ENCODE results near the gene CT83.

- TF ChIP-seq CTCF (IDR thresholded peaks at IDR 0.05; ENCODE audit: poor library complexity, severe bottlenecking) (no peak), POLR2AphosphoS5 (IDR thresholded peaks at IDR 0.05) (no peak), SMC3 (conservative IDR thresholded peaks at IDR 0.05; ENCODE audit: poor library complexity) (no peak), MXI1 (conservative IDR thresholded peaks at IDR 0.05; ENCODE audit: poor library complexity, severe bottlenecking) (no peak), EZH2 (IDR thresholded peaks at IDR 0.05; ENCODE audit: borderline replicate concordance, insufficient read depth, low read length, poor library complexity, severe bottlenecking) (no peak), EP300 (conservative IDR thresholded peaks at IDR 0.05; ENCODE audit: poor library complexity, severe bottlenecking) (no peak), RAD21 (conservative IDR thresholded peaks at IDR 0.05) (no peak)
- TF ChIP-seq, protein P1, sequence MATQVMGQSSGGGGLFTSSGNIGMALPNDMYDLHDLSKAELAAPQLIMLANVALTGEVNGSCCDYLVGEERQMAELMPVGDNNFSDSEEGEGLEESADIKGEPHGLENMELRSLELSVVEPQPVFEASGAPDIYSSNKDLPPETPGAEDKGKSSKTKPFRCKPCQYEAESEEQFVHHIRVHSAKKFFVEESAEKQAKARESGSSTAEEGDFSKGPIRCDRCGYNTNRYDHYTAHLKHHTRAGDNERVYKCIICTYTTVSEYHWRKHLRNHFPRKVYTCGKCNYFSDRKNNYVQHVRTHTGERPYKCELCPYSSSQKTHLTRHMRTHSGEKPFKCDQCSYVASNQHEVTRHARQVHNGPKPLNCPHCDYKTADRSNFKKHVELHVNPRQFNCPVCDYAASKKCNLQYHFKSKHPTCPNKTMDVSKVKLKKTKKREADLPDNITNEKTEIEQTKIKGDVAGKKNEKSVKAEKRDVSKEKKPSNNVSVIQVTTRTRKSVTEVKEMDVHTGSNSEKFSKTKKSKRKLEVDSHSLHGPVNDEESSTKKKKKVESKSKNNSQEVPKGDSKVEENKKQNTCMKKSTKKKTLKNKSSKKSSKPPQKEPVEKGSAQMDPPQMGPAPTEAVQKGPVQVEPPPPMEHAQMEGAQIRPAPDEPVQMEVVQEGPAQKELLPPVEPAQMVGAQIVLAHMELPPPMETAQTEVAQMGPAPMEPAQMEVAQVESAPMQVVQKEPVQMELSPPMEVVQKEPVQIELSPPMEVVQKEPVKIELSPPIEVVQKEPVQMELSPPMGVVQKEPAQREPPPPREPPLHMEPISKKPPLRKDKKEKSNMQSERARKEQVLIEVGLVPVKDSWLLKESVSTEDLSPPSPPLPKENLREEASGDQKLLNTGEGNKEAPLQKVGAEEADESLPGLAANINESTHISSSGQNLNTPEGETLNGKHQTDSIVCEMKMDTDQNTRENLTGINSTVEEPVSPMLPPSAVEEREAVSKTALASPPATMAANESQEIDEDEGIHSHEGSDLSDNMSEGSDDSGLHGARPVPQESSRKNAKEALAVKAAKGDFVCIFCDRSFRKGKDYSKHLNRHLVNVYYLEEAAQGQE (IDR thresholded peaks at IDR 0.05; ENCODE audit: borderline replicate concordance): no peak
Measured at GRCh38 chrX:116480059-116480458, 17.3 kb upstream of the CT83 start.
